GM12892 (cell line): Measurements from ENCODE around the gene SMIM13.
"Not testable (repeated sequence)": the region's sequence is repeated elsewhere in the genome, so short reads cannot be mapped to it uniquely, and the experiment has no call there.

Experiments
- DNase-seq: peaks from one replicate; pipeline ENCODE4 v3.0.0; 2011; ENCODE audit not compliant: insufficient read length
- FAIRE-seq: peaks from 2 replicates; lab custom pipeline; 2011; peaks lifted over from hg19 to GRCh38; lab: Jason Lieb, UNC
- POLR2A ChIP-seq: IDR thresholded peaks from 2 replicates; pipeline ENCODE4 v1.6.1; 2011; ENCODE audit warnings: low read depth, low read length, control low read depth
- POLR2AphosphoS5 ChIP-seq: IDR thresholded peaks from 2 replicates; pipeline ENCODE4 v1.6.1; 2011; ENCODE audit warnings: low read depth, low read length, control low read depth
- TAF1 ChIP-seq: IDR thresholded peaks from 2 replicates; pipeline ENCODE4 v1.6.1; 2011; ENCODE audit warnings: low read depth, mild to moderate bottlenecking, control low read depth, low read length, borderline replicate concordance

Gene SMIM13

DNA sequence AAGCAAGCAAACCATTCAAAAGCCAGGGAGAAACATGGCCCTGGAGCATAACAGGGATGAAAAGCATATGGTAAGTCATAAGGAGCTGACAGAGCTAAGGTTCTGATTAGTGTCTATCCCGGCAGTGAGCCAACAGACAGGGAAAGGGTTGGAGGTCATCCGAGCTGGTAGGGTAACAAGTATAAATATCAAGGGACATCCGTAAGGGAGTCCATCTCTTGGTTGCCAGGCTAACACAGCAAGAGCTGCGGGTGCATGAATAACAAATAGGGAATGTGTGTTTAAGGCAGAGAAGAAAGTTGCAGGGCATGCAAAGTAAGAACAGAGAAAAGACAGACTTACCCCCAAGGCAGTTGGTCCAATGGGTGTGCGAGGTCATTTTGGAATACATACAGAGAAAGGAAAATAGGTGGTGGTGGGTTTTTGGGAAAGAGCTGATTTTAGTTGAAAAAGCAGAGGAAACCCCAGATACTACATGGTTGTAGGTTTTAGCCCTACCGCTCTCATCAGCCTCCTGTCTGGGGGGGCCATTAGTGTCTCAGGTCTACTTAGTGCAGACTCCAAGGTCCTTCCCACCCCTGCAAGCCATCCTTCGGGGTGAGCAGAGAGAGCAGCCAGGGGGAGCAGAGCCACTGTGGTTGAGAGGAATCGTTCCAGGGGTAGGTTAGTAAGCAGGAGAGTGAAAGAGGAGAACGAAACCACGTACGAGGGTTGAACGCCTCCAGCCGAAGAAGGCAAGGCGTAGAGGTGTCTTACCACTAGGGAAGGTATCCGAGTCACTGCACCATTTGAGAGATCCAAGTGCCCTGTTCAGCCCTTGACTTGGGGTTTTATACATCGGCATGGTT, 17.5 kb downstream of the SMIM13 start, which contains the start of gene ERVFRD-1:
Gene ERVFRD-1 (minus strand): TSS at position 805 of the 848 bp plus-strand sequence. CDS start 6,415 bp downstream, outside the sequence.
- FAIRE-seq (no peak), DNase-seq (no peak)
- no peak for TF ChIP-seq POLR2AphosphoS5
- no peak for TF ChIP-seq TAF1
- TF ChIP-seq POLR2A, result no peak

DNA sequence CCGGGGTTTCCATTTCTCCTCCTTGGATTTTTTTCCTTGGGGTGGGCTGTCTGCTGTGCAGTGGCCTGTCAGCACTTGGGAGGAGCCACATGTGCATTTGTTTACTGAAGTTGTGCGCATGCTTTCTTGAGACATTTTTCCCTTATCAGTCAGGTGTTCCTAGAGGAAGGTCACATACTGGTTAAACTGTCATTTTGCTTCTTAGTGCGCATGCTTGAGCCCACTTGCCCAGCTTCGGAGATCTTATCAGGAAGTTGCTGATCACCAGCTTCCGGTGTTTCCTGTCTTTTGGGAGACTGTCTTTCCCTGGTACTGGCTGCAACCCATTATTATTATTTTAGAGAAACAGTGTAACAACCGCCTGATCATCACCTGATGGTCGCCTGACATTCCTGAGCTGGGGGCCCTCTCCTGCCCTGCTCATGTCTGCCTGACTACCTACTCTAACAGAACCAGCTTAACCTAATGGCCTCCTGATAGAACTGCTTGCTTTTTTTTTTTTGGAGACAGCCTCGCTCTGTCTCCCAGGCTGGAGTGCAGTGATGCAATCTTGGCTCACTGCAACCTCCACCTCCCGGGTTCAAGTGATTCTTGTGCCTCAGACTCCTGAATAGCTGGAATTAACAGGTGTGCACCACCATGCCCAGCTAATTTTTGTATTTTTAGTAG, 18.3 kb downstream of the SMIM13 start:
- DNase-seq (no peak), FAIRE-seq (peak; percentile 58)
- TF ChIP-seq TAF1 (no peak), POLR2AphosphoS5 (no peak), POLR2A (no peak)

DNA sequence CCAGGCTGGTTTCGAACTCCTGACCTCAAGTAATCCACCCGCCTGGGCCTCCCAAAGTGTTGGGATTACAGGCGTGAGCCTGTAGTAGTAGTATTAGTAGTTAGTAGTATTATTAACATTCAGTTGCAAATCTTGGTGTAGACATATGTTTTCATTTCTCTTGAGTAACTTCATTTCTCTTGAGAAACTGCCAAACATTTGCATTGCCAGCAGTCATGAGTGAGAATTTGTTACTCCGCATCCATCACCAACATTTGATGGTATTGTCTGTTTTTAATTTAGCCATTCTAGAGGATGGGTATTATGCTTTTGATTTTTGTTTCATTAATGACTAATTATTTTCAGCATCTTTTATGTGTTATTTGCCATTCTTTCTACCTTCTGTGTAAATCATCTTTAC, 19.4 kb downstream of the SMIM13 start:
- no peak for DNase-seq

DNA sequence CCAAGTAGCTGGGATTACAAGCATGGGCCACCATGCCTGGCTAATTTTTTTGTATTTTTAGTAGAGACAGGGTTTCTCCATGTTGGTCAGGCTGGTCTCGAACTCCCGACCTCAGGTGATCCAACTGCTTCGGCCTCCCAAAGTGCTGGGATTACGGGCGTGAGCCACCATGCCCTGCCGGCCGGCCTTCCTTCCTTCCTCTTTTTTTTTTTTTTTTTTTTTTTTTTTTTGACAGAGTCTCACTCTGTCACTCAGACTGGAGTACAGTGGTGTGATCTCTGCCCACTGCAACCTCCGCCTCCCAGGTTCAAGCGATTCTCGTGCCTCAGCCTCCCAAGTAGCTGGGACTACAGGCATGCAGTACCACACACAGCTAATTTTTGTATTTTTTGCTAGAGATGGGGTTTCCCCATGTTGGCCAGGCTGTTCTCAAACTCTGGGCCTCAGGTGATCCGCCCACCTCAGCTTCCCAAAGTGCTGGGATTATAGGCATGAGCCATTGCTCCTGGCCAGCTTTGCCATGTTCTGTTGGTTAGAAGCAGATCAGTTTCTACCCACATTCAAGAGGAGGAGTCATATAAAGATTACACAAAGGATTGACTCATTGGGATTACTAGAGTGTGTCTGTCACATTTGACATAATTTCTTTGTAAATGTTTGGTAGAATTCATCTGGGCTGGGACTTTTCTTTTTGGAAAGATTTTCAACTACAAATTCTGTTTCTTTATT, 22.3 kb downstream of the SMIM13 start:
- not testable (repeated sequence) for DNase-seq, FAIRE-seq

More for the DNA sequence above, 19.4 kb downstream of the SMIM13 start:
- no peak for FAIRE-seq
- TF ChIP-seq POLR2A (no peak), TAF1 (no peak), POLR2AphosphoS5 (no peak)

DNA sequence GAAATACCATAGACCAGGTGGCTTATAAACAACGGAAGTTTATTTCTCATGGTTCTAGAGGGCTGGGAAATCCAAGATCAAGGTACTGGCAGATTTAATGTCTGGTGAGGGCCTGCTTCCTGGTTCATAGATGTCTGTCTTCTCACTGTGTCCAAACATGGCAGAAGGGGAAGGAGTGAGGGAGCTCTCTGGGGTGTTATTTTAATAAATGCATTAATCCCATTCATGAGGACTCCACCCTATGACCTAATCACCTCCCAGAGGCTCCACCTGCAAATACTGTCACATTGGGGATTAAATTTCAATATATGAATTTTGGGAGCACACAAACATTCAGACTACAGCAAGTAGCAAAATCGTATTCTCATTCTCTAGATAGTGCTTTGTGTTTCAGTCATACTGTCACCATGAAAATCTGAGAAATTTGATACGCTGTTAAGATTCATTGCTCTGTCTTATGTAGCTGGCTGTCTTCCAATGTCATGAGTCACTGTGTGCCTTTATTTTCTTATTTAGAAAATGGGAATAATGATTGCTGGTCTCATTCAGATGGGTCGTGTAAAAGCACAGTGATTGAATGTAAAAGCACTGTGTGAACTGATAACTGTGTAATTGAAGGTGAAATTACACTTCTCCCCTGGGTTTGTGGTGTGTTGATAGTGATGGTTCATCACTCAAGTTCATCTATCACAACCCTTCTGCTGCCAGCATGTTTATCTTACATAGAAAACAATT, 26.8 kb downstream of the SMIM13 start:
- no peak for DNase-seq
- FAIRE-seq, result no peak
- TF ChIP-seq POLR2A (no peak), POLR2AphosphoS5 (no peak), TAF1 (no peak)

DNA sequence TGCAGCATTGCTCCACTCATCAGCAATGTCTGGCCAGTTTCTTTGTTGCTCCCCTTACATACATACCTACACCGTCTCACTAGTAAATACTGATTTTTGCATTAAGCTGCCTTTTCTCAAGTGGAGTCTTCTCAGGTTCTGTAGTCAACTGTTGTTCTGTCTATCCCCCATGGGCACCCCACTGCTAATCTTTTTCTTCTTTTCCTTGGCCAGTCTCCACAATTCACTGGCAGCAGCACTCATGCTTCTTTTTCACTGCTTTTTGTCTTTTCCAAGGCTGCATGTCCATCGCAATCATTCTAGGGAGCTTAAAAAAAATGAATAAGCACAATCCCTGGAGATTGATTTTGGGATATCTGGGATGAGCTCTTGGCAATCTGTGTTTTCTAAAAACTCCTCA, 28.2 kb downstream of the SMIM13 start:
- DNase-seq (no peak), FAIRE-seq (no peak)
- TF ChIP-seq TAF1 (no peak), POLR2AphosphoS5 (no peak), POLR2A (no peak)

DNA sequence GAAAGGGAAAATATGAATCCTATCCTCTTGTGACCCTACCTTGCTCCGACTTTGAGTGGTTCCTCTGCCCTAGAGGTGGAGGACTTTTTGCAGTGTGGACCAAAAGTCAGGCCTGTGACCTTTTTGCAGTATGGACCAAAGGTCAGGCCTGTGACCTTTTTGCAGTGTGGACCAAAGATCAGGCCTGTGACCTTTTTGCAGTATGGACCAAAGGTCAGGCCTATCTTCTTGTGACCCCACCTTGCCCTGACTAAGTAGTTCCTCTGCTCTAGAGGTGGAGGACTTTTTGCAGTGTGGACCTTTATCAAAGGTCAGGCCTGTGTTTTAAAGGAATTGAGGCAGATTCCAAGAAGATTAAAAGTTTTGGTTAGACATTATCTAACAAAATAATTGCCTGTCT, 28.7 kb downstream of the SMIM13 start:
- TF ChIP-seq POLR2AphosphoS5, result no peak
- TF ChIP-seq POLR2A, result no peak
- no peak for TF ChIP-seq TAF1
- FAIRE-seq, result no peak
- no peak for DNase-seq

DNA sequence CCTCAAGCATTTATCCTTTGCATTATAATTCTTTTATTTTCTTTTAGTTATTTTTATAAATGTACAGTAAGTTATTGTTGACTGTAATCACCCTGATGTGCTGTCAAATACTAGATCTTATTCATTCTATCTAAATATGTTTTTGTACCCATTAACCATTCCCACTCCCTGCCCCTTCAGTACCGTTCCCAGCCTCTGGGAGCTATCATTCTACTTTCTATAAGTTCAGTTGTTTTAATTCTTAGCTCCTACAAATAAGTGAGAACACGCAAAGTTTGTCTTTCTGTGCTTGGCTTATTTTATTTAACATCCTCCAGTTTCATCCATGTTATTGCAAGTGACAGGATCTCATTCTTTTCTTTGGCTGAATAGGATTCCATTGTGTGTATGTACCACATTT, 30.3 kb downstream of the SMIM13 start:
- TF ChIP-seq TAF1, result no peak
- no peak for DNase-seq
- no peak for FAIRE-seq

DNA sequence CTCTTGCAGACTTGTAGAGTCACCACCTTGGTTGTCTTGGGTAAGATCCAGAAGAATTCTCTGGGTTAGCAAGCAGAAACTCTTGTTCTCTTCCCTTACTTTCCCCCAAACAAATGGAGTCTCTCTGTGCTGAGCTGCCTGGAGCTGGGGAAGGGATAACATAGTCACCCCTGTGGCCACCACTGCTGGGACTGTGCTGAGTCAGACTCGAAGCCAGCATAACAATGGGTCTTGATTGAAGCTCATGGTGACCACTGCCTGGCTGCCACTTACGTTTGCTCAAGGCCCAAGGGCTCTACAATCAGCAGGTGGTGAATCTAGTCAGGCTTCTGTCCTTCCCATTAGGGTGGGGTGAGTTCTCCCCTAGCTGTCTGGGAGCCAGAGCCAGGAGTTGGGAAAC, 33.2 kb downstream of the SMIM13 start:
- TF ChIP-seq POLR2AphosphoS5 (no peak), TAF1 (no peak), POLR2A (no peak)
- FAIRE-seq (no peak), DNase-seq (no peak)

DNA sequence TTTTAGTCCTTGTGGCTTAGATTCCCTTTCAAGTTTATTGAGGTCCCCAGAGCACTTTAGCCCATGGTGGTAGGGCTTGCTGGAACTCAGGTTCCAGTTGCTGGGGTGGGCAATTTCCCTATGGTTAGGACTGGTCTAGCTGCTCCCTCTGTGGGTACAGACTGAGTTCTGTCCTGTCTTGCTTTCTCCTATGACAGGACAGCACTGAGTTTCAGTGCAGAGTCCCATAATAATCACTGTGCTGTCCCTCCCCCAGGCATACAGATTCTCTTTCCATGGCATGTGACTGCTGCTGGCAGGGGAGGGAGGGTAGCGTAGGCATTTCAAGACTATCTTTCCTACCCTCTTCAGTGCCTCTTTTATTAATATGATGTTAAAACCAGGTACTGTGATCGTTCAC, 35.0 kb downstream of the SMIM13 start:
- no peak for FAIRE-seq
- DNase-seq, result no peak
- TF ChIP-seq TAF1 (no peak), POLR2A (no peak), POLR2AphosphoS5 (no peak)
